ENCODE data around the gene LMBRD2.

LMBRD2 gene

DNA sequence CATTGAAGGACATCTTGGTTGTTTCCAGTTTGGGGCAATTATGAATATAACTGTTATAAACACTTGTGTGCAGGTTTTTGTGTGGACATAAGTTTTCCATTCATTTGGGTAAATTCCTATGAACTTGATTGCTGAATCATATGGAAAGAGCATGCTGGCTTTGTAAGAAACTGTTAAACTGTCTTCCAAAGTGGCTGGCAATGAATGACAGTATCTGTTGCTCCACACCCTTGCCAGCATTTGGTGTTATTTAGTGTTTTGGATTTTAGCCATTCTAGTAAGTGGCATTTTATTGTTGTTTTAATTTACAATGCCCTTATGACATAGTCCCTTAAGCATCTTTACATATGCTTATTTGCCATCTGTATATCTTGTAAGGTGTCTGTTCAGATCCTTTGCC, 55.2 kb downstream of the LMBRD2 start:
- DNase-seq, result no peak

DNA sequence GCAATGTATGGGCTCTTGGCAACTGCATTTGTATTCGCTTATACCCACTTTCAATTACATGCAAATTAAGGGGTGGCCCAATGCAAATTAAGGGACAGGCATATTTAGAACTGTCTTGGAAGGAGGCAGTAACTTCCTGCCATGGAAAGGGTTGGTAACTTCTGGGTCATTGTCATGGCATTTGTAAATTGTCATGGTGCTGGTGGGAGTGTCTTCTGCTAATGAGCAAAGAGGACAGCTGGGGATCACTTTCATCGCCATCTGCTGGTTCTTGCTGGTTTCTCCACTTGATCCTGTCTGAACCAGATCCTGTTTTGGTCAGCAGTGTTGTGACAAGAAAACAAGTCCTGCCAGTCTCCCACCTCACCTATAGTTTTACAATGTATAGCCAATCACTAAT, 61.7 kb downstream of the LMBRD2 start:
- no peak for DNase-seq

DNA sequence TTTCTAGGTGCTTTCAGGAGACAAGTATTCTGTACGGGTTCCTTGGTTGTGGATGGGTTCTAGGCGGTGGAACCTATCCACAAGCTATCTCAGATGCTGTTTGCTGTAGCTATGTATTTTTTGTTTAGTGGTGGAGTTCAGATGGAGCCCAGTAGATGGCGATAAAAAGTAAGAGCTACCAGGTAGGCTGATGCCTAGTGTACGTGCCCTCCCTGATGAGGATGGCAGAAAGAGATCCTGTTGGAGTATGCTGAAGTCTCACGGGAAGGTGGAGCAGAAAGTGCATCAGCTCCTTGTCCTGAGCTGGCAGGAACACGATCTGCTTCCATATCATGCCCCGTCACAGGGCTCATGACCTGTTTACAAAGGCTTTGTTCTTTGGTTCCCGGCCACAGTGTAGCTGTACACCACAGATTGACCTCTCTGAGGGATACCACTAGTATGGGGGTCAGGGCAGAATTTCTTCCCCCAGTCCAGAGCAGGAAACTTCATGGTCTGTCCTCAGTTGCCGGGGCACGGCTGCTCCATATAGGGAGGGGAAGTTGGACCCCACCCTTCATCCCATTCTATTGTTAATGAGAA, 72.4 kb downstream of the LMBRD2 start:
- peak; percentile 65 for DNase-seq

DNA sequence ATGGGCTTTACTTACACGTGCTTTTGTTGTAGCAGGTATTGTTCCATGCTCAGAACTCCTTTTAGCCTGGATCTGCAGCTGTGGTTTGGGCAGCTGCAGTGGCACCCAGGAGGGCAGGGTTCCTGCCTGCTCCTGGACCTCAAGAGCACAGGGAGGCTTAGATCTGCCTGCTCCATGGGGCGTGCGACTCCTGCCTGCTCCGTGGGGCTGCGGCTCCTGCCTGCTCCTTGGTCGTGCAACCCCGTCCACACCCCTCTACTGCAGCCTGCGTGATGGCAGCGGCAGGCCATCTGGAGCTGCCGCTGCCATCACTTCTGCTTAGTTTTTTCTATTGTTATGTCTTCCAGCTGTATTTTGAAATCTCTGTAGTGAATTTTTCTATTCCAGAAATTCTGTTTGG, 73.3 kb downstream of the LMBRD2 start:
- no peak for DNase-seq

DNA sequence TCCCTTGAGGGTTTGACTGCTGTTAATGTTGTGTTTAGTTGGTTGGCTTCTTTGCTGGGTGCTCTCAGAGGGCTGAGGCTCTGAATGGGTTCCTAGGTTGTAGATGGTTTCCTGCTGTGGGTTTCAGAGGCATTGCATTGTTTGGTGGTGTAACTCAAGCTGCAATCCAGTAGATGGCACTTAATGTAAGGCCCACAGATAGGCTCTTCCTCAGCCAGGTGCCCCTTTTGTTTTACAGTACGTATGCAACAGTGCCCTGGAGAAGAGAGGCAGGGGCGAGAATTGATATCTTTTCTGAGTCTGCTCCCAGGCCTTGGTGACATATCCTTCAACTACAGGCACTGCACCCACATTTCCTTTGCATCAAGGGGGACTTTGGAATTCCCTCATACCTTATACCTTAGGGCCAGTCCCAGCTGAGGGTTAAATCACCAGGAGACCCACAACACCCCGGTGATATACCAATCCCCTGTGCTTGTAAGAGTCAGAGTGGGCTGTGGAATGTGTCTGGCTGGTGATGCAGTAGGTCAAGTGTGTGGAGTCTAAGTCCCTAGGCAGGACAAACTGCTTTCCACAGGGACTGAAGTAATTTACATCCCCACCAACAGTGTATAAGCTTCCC, 78.0 kb downstream of the LMBRD2 start:
- DNase-seq, result peak; percentile 12

DNA sequence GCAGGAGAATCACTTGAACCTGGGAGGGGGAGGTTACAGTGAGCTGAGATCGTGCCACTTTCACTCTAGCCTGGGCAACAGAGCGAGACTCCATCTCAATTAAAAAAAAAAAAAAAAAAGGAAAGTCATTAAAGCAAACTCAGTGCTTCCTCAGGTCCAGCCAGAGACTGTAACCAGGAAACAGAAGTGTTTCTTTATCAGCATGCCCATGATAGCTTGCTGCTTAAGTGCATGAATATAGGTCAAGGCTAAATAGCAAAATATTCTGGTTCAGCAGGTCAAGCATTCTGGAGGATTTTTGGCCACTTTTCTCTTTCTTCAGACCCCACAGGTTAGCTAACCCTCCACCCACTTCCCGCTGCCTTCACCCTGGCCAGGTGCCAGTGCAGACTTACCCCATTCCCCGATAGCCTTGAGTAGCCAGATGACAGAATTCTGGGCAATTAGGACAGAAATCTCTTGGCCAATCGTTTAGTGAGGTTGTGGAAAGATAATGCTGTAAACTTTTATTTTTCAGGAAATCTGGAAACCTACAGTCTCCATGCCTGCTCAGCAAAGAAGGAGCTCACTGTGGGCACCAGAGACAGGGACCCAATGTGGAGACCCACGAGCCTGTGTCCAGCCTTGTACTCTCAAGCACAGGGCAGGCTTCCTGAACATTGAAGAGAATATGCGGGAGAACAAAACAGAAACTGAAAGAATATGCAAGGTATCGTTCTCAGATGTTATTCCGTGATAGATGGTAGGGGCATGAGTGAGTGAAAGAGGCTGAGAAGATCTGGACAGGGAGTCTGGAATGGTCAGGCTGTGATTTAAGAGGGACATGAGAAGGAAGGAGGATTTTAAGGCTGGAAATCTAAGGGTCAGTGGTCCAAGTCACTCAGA, 80.8 kb downstream of the LMBRD2 start:
- DNase-seq, result no peak

DNA sequence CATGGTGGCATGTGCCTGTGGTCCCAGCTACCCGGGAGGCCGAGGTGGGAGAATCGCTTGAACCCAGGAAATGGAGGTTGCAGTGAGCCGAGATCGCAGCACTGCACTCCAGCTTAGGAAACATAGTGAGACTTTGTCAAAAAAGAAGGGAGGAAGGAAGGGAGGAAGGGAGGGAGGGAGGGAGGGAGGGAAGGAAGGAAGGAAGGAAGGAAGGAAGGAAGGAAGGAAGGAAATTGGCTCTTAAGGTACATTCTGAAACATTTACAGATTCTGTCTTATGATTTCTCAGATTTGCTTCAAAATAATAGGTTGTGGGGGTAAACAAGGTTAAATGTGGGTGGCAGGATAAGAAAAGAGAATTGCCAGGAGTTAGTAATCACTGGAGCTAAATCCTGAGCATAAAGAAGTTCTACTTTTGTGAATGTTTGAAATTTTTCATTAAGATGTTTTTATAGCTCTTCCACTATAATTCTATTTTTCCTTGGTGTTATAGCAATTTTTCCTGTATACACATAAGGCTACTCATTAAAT, 82.9 kb downstream of the LMBRD2 start:
- no peak for DNase-seq

DNA sequence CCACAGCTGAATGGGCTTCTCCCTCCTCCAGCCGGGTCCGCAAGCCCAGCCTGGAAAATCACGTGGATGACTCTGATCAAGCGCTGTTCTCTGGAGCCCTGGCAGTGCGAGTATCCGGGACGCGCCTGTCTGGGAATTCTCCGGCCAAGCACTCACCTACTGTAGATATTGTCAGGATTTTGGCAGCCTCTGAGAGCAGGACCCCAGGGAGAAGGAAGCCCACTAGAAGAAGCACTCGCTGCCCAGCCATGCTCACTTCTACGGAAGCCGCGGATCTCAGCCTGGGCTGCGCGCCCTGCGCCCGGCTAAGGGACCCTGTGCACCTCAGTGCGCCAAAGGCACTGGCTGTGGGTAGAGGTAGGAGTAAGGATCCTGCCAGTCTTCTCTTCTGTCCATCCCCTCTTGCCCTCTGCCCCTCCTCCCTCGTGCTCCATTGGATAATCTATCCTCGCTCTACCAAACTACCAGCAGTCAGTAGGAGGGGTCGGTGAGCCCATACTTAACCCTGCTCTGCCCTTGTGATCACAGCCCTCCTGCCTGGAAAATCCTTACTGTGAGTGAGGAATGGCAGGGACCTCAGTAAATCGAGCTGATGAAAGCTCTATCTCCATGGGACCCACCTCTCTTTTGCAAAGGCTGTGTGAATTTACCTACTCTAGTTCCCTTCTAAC, 85.0 kb downstream of the LMBRD2 start, which contains the start of gene UGT3A2:
Gene UGT3A2, minus strand, starts transcription at position 343 of the 671 bp plus-strand sequence. Its CDS starts 93 bp downstream, at position 250.
- no peak for DNase-seq

DNA sequence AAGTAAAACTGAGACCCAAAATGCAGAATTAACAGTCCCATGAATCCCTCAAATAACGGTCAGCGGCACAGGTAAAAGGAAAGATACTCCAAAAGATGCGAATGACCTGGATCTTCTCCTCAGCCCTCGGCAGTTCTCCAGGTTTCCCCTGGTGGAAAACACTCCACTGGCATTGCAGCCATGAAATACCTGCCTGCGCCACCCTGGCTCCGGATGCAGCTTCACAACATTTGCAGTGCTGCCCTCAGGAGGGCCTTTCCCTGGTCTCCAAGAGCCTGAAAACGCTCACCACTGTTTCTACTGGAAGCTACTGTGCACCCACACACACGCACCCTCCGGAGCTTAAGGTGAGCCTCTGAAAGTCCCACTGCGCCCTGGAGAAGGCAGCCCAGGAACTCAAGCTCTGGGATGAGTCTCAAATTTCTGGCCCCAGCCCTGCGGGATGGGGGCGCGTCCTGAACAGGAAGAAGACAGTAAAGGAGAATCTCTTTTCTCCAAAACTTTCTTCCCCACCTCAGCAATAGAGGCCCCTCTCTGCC, 85.6 kb downstream of the LMBRD2 start:
- no peak for DNase-seq

DNA sequence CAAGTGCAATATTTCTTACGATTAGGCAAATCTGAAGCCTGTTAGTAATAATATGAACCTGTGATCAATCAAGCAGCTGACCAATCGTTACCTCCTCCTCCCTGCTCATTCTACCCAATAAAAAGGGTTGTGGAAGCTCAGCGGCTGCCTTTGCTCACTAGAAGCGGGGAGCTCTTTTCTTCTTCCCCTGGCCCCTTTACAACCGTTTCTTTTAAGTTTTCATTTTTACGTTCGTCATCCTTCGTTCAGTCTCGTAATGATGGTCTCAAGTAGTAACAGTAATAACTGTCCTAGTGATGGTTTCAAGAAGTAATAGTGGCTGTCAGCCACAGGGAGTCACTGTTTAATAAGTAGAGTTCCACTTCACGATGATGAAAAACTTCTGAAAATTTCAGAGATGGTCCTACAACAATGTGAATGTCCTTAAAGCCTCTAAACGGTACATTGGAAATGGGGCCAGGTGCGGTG, 91.2 kb downstream of the LMBRD2 start:
- DNase-seq, result no peak

DNA sequence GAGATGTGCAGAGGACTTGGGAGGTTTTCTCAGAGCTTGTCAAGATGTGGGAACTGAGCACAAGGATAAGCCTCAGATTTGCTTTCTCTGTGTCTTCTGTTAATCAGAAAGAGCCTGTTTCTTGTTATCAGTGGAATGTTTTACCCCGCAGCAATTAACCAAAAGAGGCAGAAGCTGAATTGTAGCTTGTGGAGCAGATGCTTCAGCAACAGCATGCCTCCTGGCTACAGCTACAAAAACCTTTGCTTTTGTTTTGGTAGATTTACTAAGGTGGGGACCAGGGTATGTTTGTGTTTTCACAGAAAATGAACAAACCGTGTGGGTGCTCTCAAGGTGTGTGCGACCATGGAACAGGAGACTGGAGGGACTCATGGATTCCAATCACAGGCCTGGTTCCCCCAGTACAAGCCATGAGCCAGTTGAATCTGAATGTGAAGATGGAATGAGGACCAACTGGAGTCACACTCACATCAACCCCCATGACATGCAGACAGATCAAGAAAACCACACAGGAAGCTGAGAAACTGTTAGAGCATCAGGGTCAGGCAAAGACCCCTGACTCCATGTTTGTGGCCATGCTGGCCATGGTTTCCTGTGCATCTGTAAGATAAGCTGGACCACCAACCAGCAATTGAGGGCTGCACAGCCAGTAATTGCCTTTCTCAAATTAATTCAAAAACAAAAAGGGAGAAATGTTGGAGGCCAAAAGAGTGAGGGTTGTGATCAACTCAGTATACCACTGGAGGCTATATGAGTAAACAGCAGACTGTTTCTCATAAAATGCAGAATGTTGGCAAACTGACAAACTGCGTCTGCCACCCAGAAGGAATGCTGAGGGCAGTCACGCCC, 91.9 kb downstream of the LMBRD2 start:
- DNase-seq, result no peak

DNA sequence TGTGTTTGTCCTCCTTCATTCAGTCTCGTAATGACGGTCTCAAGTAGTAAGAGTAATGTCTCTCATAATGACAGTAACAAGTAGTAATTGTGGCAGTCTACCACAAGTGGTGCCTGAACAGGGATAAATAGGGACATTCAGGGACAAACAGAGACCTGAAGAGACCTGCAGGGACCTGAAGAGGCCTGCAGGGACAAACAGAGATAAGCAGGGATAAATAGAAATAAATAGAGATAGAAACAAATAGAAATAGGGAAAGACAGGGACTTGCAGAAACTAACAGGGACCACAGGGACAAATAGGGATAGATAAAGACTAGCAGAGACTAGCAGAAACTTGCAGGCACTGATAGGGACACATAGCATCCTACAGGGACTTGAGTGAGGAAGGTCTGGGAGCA, 92.9 kb downstream of the LMBRD2 start:
- DNase-seq, result no peak

DNA sequence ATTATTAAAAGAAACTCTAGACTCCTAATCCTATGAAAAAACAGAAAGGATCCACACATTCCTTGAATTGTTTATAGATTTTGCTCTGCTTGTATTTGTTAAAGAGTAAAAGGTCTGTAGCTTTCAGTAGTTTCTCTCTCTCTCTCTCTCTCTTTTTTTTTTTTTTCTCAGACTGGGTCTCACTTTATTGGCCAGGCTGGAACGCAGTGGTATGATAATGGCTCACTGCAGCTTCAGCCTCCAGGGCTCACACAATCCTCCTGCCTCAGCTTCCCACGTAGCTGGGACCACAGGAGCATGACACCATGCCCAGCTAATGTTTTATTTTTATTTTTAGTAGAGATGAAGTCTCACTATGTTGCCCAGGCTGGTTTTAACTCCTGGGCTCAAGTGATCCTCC, 94.3 kb downstream of the LMBRD2 start:
- no peak for DNase-seq

DNA sequence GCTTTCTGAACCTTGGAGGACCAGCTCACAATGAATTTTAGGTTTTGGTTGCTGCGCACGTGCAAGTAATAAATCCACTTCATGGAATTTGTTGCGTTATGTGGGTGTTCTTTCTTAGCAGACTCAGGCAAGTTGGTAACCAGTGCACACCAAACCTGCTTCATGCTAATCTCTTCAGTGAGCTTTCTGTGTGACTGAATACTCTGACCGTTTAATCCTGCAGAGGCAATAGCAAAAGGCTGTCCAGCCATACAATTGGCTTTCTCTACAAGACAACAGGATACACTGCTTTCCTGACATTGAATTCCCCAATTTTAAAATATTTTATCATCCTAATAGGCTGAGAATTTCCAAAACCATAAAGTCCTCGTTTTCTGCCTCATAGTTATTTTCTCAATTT, 95.3 kb downstream of the LMBRD2 start:
- no peak for DNase-seq

DNA sequence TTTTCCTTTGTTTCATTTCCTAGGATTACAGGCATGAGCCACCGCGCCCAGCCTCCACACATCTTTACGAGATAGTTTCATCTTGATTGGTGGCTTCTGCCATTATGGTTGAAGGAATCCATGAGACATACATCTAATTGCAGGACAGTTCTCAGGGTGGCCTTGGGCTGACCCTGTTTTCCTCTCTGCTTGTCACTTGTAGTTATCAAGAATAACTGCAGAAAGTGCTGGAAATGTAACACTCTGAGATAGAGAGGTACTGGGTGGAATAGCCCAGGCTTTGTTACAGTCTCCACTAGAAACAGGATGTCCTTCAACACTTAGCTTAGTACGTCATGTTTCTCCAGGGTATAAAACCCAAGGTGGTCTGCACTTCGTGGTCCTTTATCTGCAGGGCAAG, 95.7 kb downstream of the LMBRD2 start:
- DNase-seq, result no peak

DNA sequence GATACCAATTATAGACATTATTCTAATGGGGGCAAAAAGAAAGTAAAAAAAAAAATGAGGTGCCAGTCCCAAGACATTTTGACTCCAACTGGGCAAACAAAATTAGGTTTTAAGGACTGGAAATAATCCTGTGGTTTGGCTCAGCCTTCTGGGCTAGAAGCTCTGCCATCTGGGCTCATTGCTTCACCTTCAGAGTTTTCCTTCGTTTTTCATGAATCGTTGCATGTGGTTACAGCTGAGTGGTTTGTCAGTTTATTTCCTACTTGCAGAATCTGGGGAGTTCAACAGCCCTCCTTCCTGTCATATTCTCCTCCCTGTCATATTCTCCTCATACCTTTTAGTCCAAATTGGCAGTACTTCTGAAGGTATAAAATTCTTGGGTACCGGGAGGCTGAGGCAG, 97.0 kb downstream of the LMBRD2 start:
- DNase-seq, result no peak

DNA sequence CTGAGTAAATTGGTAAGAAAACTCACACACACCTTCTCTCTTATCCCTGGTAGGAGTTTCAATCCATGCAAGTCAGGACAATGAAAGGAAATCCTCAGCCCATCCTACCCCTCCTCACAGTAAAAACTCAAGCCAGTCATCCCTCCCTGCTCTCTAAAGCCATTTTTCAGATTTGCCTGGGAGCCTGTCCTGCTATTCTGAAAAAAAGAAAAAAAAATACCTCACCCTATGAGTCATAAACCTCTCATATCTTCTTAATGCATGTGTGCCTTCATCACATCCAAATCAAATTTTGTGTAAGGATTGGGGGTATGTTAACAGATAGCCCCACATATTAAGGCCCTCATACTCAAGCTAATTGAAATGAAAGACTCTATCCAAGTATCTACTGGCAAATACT, 99.1 kb downstream of the LMBRD2 start:
- no peak for DNase-seq

DNA sequence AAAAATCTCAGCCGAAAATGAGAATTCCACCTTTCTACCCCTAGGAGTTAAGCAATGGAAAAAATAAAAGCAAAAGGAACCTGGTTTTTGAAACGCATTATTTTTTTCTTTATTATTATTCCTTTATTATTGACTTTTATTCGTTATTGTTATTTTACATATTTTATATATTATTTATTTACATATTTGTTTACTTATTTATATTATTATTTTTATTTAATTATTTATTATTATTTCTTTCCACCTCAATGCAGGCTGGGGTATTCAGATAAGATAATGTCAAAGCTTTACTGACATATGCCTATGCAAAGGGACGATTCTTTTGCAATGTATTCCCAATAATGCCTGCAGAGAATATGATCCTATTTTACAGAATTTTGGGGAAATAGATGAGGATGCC, 101.7 kb downstream of the LMBRD2 start:
- no peak for DNase-seq
